Keratinocyte (primary cell): ENCODE data around the gene PRKCZ. TPM values are rescaled to one million over a fixed set of nuclear protein-coding genes. Genes with fewer than 3 reads are reported as not detected.

ENCODE experiments used
- DNase-seq: peaks from one replicate; pipeline ENCODE4 v3.0.0-alpha.2; 2011; ENCODE audit warnings: low read depth, missing footprints, low spot score
- FAIRE-seq: peaks from 2 replicates; lab custom pipeline; 2011; peaks lifted over from hg19 to GRCh38; lab: Jason Lieb, UNC
- H2AFZ ChIP-seq: 2 replicates; pipeline ENCODE4 v1.6.0; 2012; ENCODE audit warnings: low read length, control low read depth, inconsistent platforms; ENCODE audit not compliant: control insufficient read depth
- H3K27ac ChIP-seq: 2 replicates; pipeline ENCODE4 v1.5.1; 2011; ENCODE audit warnings: low read length; ENCODE audit not compliant: control insufficient read depth, insufficient read depth
- H3K27me3 ChIP-seq: 3 replicates; pipeline ENCODE4 v1.6.0; 2011; ENCODE audit warnings: low read length; ENCODE audit not compliant: control insufficient read depth, insufficient read depth; ENCODE audit errors: extremely low read depth
- H3K36me3 ChIP-seq, 2 experiments: 2 replicates in 1 of 2; 3 replicates in 1 of 2; pipeline ENCODE4 v1.5.1; 2011; ENCODE audit warnings: low read length in 2 of 2, mild to moderate bottlenecking in 1 of 2; ENCODE audit not compliant: control insufficient read depth in 2 of 2, insufficient read depth in 2 of 2; ENCODE audit errors: extremely low read depth in 1 of 2
- H3K4me1 ChIP-seq: 3 replicates; pipeline ENCODE4 v1.5.1; 2011; ENCODE audit warnings: low read length; ENCODE audit not compliant: control insufficient read depth, insufficient read depth; ENCODE audit errors: extremely low read depth
- H3K4me2 ChIP-seq: 3 replicates; pipeline ENCODE4 v1.6.0; 2011; ENCODE audit warnings: low read depth, low read length; ENCODE audit not compliant: control insufficient read depth, insufficient read depth; ENCODE audit errors: extremely low read depth
- H3K4me3 ChIP-seq, 3 experiments: fragments of 200-600 bp in 1 of 3; sonication (generic) in 1 of 3; 2 replicates in 2 of 3; 3 replicates in 1 of 3; pipeline ENCODE4 v1.5.1; 2011 to 2016; ENCODE audit warnings: low read length in 3 of 3, mild to moderate bottlenecking in 3 of 3, control low read depth in 2 of 3, inconsistent platforms in 1 of 3, low read depth in 1 of 3, mixed read lengths in 1 of 3, mixed run types in 1 of 3, moderate library complexity in 1 of 3; ENCODE audit not compliant: control insufficient read depth in 2 of 3, insufficient read depth in 2 of 3; ENCODE audit errors: extremely low read depth in 1 of 3
- H3K79me2 ChIP-seq: 2 replicates; pipeline ENCODE4 v1.6.0; 2012; ENCODE audit warnings: low read length; ENCODE audit not compliant: control insufficient read depth, insufficient read depth
- H3K9ac ChIP-seq: 3 replicates; pipeline ENCODE4 v1.6.0; 2011; ENCODE audit warnings: low read length; ENCODE audit not compliant: control insufficient read depth, insufficient read depth; ENCODE audit errors: extremely low read depth
- H3K9me1 ChIP-seq: 3 replicates; pipeline ENCODE4 v1.6.0; 2011; ENCODE audit warnings: low read length; ENCODE audit not compliant: control insufficient read depth, insufficient read depth; ENCODE audit errors: extremely low read depth
- H3K9me3 ChIP-seq: 2 replicates; pipeline ENCODE4 v1.5.1; 2012; ENCODE audit warnings: low read depth, low read length; ENCODE audit not compliant: control insufficient read depth
- H4K20me1 ChIP-seq: 3 replicates; pipeline ENCODE4 v1.6.0; 2011; ENCODE audit warnings: low read length; ENCODE audit not compliant: control insufficient read depth, insufficient read depth; ENCODE audit errors: extremely low read depth
- EZH2 ChIP-seq: IDR thresholded peaks from one replicate; pipeline ENCODE4 v1.6.1; 2012; ENCODE audit warnings: inconsistent platforms, mild to moderate bottlenecking, low read length, moderate library complexity
- dilution Hi-C: fragments of 300-500 bp; cut with MboI; formaldehyde crosslinking; loops from one replicate; pipeline ENCODE4 v1.7.0; 2020; ENCODE audit warnings: low sequenced_read_pairs; ENCODE audit not compliant: extremely low pct_ligation_motif_present
- polyA plus RNA-seq, 5 experiments: library from polyadenylated mRNA; depleted of rRNA in 3 of 5; stranded (reverse) in 3 of 5; stranded (forward) in 1 of 5; unstranded in 1 of 5; fragments of >200 nt; gene quantifications; 1 replicate in 1 of 5; 2 replicates in 3 of 5; 3 replicates in 1 of 5; pipeline versions ENCODE4 v1.2.1 to v1.2.3, GENCODE V29; 2011 to 2012; ENCODE audit warnings: missing spikeins in 2 of 5, low read depth in 1 of 5, low replicate concordance in 1 of 5
- TF ChIP-seq, protein P1 (sequence below), 3 experiments: IDR thresholded peaks in 1 of 3; conservative IDR thresholded peaks in 1 of 3; optimal IDR thresholded peaks in 1 of 3; 2 replicates in 2 of 3; 3 replicates in 1 of 3; pipeline versions ENCODE3 to v1.5.1; 2011; ENCODE audit warnings: low read length in 3 of 3, mild to moderate bottlenecking in 3 of 3, moderate library complexity in 2 of 3, control low read depth in 1 of 3, inconsistent platforms in 1 of 3; ENCODE audit not compliant: insufficient read depth in 2 of 3; ENCODE audit errors: extremely low read depth in 1 of 3

Gene PRKCZ
- polyA plus RNA-seq, 1 donor (not counting 4 experiments of a cell fraction or from before 2014, with no cell fraction given) = 36.3 TPM

- Histone ChIP-seq H3K27me3 (no peaks in the 10 kb centered on the region), H3K9ac (no peak overlapping the region), H3K27ac (no peak overlapping the region), H3K36me3 (peaks cover 9 to 10% of the 10 kb centered on the region in 2 experiments), H3K4me3 (no peak overlapping the region), H3K79me2 (peaks cover 8% of the 10 kb centered on the region), H3K4me2 (no peak overlapping the region), H3K9me3 (peaks cover 7% of the 10 kb centered on the region), H4K20me1 (no peaks in the 10 kb centered on the region), H3K4me1 (no peaks in the 10 kb centered on the region), H3K9me1 (no peaks in the 10 kb centered on the region), H2AFZ (no peak overlapping the region)
- FAIRE-seq (no peak), DNase-seq (no peak)
- TF ChIP-seq, protein P1, sequence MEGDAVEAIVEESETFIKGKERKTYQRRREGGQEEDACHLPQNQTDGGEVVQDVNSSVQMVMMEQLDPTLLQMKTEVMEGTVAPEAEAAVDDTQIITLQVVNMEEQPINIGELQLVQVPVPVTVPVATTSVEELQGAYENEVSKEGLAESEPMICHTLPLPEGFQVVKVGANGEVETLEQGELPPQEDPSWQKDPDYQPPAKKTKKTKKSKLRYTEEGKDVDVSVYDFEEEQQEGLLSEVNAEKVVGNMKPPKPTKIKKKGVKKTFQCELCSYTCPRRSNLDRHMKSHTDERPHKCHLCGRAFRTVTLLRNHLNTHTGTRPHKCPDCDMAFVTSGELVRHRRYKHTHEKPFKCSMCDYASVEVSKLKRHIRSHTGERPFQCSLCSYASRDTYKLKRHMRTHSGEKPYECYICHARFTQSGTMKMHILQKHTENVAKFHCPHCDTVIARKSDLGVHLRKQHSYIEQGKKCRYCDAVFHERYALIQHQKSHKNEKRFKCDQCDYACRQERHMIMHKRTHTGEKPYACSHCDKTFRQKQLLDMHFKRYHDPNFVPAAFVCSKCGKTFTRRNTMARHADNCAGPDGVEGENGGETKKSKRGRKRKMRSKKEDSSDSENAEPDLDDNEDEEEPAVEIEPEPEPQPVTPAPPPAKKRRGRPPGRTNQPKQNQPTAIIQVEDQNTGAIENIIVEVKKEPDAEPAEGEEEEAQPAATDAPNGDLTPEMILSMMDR (optimal IDR thresholded peaks at IDR 0.05 in 1 of 3, IDR thresholded peaks at IDR 0.05 in 1 of 3, conservative IDR thresholded peaks at IDR 0.05 in 1 of 3; ENCODE audit: extremely low read depth in 1 of 3, insufficient read depth in 2 of 3, low read length in 3 of 3) = no peak
- no peak for TF ChIP-seq EZH2
- dilution Hi-C loops = no loop called here
Observed at GRCh38 chr1:2074944-2075740, 24.9 kb downstream of the PRKCZ start.

DNA sequence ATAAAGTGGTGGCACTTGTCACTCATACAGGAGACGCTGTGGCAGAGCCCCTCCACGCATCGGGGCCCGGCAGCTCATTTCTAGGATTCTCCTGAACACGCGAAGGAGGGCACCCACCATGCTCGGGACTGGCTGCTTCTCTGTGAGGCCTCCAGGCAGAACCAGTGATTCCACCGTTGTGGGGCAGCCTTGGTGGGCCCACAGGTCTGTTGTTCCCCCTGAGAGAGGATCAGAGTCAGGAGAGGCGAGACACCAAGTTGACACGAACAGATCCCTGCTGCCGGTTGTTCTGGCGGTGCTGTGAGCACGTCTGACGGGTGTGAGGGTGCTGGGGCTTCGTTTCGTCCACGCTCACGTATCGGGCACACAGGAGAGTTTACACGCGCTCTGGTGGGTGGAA lies 26.6 kb downstream of the PRKCZ start:
- no peak overlapping the region for H3K27ac ChIP-seq
- no peaks in the 10 kb centered on the region for H3K4me1 ChIP-seq
- FAIRE-seq = no peak
- H3K36me3 ChIP-seq = peaks cover 6 to 12% of the 10 kb centered on the region in 2 experiments
- H2AFZ ChIP-seq = no peak overlapping the region
- no peak overlapping the region for H3K9ac ChIP-seq
- H3K27me3 ChIP-seq = no peaks in the 10 kb centered on the region
- dilution Hi-C loops = no loop called here
- H3K9me1 ChIP-seq = no peaks in the 10 kb centered on the region
- H3K4me3 ChIP-seq = no peak overlapping the region
- H3K4me2 ChIP-seq = no peak overlapping the region
- peaks cover 7% of the 10 kb centered on the region for H3K9me3 ChIP-seq
- no peak for DNase-seq
- no peaks in the 10 kb centered on the region for H4K20me1 ChIP-seq
- TF ChIP-seq, protein P1 (optimal IDR thresholded peaks at IDR 0.05 in 1 of 3, IDR thresholded peaks at IDR 0.05 in 1 of 3, conservative IDR thresholded peaks at IDR 0.05 in 1 of 3; ENCODE audit: extremely low read depth in 1 of 3, insufficient read depth in 2 of 3, low read length in 3 of 3) = no peak
- TF ChIP-seq EZH2 = no peak
- H3K79me2 ChIP-seq = peaks cover 18% of the 10 kb centered on the region
